HepG2 (cell line): ENCODE measurements around the gene DCUN1D4. TPM values are rescaled to one million over a fixed set of nuclear protein-coding genes. Genes with fewer than 3 reads are reported as not detected.

ENCODE experiments used
- ATAC-seq: fragments of 200-7000 bp; cut with Tn5 transposase; 3 replicates; pipeline ENCODE4 v1.9.1; 2020; ENCODE audit warnings: mild to moderate bottlenecking, moderate library complexity
- BruUV-seq: library from RNA; stranded (reverse); fragments of 400-500 nt; replicated peaks from 2 replicates; lab custom pipeline; 2021; lab: Mats Ljungman, UMichigan
- CTCF ChIA-PET: fragments of 300-600 bp; formaldehyde crosslinking; extraction: SDS; loops from one replicate; lab custom pipeline; 2021; ENCODE audit warnings: low total read pairs, inconsistent platforms, low intra/inter-chr PET ratio; lab: Yijun Ruan, JAX
- POLR2A ChIA-PET: fragments of 350-600 bp; sonication (Branson Sonifier 250); formaldehyde crosslinking; loops from one replicate; lab custom pipeline; 2020; ENCODE audit warnings: antibody characterized with exemption, inconsistent platforms; lab: Yijun Ruan, JAX
- DNase-seq: peaks from one replicate; pipeline ENCODE4 v3.0.0-alpha.2; 2015; ENCODE audit warnings: low spot score
- FAIRE-seq: peaks from 3 replicates; lab custom pipeline; 2011; peaks lifted over from hg19 to GRCh38; lab: Jason Lieb, UNC
- H2AFZ ChIP-seq: one replicate; pipeline ENCODE4 v1.6.1; 2011; ENCODE audit warnings: low read length, inconsistent platforms
- H3K27ac ChIP-seq: fragments of 300-600 bp; 3 replicates; pipeline ENCODE4 v1.8.0; 2011; ENCODE audit warnings: mixed run types, mild to moderate bottlenecking, mixed read lengths, low read length, inconsistent platforms; ENCODE audit not compliant: insufficient read depth; ENCODE audit errors: extremely low read length
- H3K27me3 ChIP-seq, 2 experiments: fragments of 200-600 bp in 1 of 2; 2 replicates in 1 of 2; 3 replicates in 1 of 2; pipeline versions ENCODE4 v1.6.0 to v1.8.0; 2011; ENCODE audit warnings: low read length in 2 of 2, mild to moderate bottlenecking in 2 of 2, moderate library complexity in 2 of 2, inconsistent platforms in 1 of 2; ENCODE audit not compliant: insufficient read depth in 2 of 2, control insufficient read depth in 1 of 2
- H3K36me3 ChIP-seq, 2 experiments: fragments of 200-600 bp in 1 of 2; replicated peaks in 1 of 2; 2 replicates in 1 of 2; 3 replicates in 1 of 2; pipeline versions ENCODE4 v1.5.1 to v1.8.0; 2011; ENCODE audit warnings: low read length in 2 of 2, inconsistent platforms in 1 of 2; ENCODE audit not compliant: insufficient read depth in 2 of 2, control insufficient read depth in 1 of 2
- H3K4me1 ChIP-seq: 2 replicates; pipeline ENCODE4 v1.5.1; 2012; ENCODE audit warnings: low read length, inconsistent platforms; ENCODE audit not compliant: insufficient read depth
- H3K4me2 ChIP-seq: 2 replicates; pipeline ENCODE4 v1.6.0; 2011; ENCODE audit warnings: low read depth, low read length, inconsistent platforms
- H3K4me3 ChIP-seq, 3 experiments: fragments of 200-600 bp in 1 of 3; sonication (generic), shearing (Covaris generic) in 1 of 3; replicated peaks in 1 of 3; 2 replicates each; pipeline ENCODE4 v1.5.1; 2011 to 2016; ENCODE audit warnings: low read length in 3 of 3, inconsistent platforms in 2 of 3, low read depth in 2 of 3, mild to moderate bottlenecking in 2 of 3, control low read depth in 1 of 3, mixed read lengths in 1 of 3; ENCODE audit not compliant: insufficient read depth in 1 of 3
- H3K79me2 ChIP-seq: one replicate; pipeline ENCODE4 v1.6.1; 2011; ENCODE audit warnings: low read length, inconsistent platforms; ENCODE audit not compliant: insufficient read depth
- H3K9ac ChIP-seq: 2 replicates; pipeline ENCODE4 v1.6.0; 2011; ENCODE audit warnings: mild to moderate bottlenecking, low read depth, low read length, inconsistent platforms; ENCODE audit not compliant: insufficient read depth
- H3K9me3 ChIP-seq: 2 replicates; pipeline ENCODE4 v1.5.1; 2012; ENCODE audit warnings: mild to moderate bottlenecking, low read length
- H4K20me1 ChIP-seq: 2 replicates; pipeline ENCODE4 v1.6.0; 2011; ENCODE audit warnings: inconsistent platforms, mild to moderate bottlenecking, low read length, moderate library complexity; ENCODE audit not compliant: insufficient read depth
- CBX1 ChIP-seq: IDR thresholded peaks from one replicate; pipeline ENCODE4 v1.6.1; 2016; ENCODE audit warnings: antibody characterized with exemption, low read depth
- DNMT1 ChIP-seq: sonication (generic); formaldehyde crosslinking; IDR thresholded peaks from 2 replicates; pipeline ENCODE4 v1.5.1; 2020; ENCODE audit warnings: mild to moderate bottlenecking, missing genetic modification reagents
- FOSL1 ChIP-seq: sonication (generic); formaldehyde crosslinking; IDR thresholded peaks from 2 replicates; pipeline ENCODE4 v1.9.0; 2021; ENCODE audit warnings: missing genetic modification reagents, borderline replicate concordance
- FOXK2 ChIP-seq: fragments of 450-650 bp; IDR thresholded peaks from 2 replicates; pipeline ENCODE4 v1.6.1; 2016
- KDM2A ChIP-seq: sonication (generic); formaldehyde crosslinking; IDR thresholded peaks from 2 replicates; pipeline ENCODE4 v1.4.0; 2020; ENCODE audit warnings: low read depth, missing genetic modification reagents, borderline replicate concordance
- NR2C2 ChIP-seq: sonication (generic); formaldehyde crosslinking; IDR thresholded peaks from 2 replicates; pipeline ENCODE4 v1.4.0; 2020; ENCODE audit warnings: missing genetic modification reagents, mild to moderate bottlenecking, moderate library complexity, borderline replicate concordance
- PCBP1 ChIP-seq: fragments of 200-400 bp; formaldehyde crosslinking; IDR thresholded peaks from 2 replicates; pipeline ENCODE4 v1.6.1; 2017; ENCODE audit warnings: mild to moderate bottlenecking, low read depth, low read length, borderline replicate concordance
- SCMH1 ChIP-seq: sonication (generic); formaldehyde crosslinking; IDR thresholded peaks from 2 replicates; pipeline ENCODE4 v1.9.0; 2021; ENCODE audit warnings: missing genetic modification reagents, mild to moderate bottlenecking, borderline replicate concordance
- SMC3 ChIP-seq: IDR thresholded peaks from 2 replicates; pipeline ENCODE4 v1.6.1; 2011; ENCODE audit warnings: low read length, improper control_type of control experiment
- ZNF790 ChIP-seq: sonication (generic); formaldehyde crosslinking; IDR thresholded peaks from 2 replicates; pipeline ENCODE4 v1.8.0; 2022; ENCODE audit warnings: missing genetic modification reagents, mild to moderate bottlenecking, borderline replicate concordance
- ZNF878 ChIP-seq: sonication (generic); formaldehyde crosslinking; IDR thresholded peaks from 2 replicates; pipeline ENCODE4 v1.8.1; 2023; ENCODE audit warnings: mild to moderate bottlenecking, missing genetic modification reagents, moderate library complexity
- ZSCAN29 ChIP-seq: sonication (generic); formaldehyde crosslinking; conservative IDR thresholded peaks from 2 replicates; pipeline ENCODE4 v1.4.0; 2020; ENCODE audit warnings: mild to moderate bottlenecking, missing genetic modification reagents
- WGBS: methylation state at CpG from one replicate; pipeline ENCODE4 v1.1.6; 2017; ENCODE audit warnings: low lambda C conversion rate; 5-methylcytosine and 5-hydroxymethylcytosine counted together
- in situ Hi-C: cut with HindIII; loops from 2 replicates; pipeline ENCODE4 v1.10.0; 2017; ENCODE audit warnings: low pct_unique_long_range_greater_than_20kb; ENCODE audit not compliant: extremely low pct_ligation_motif_present
- intact Hi-C: fragments of 100-400 bp; cut with micrococcal nuclease; formaldehyde crosslinking; loops from one replicate; pipeline ENCODE4 v1.10.0; 2022; ENCODE audit not compliant: unreplicated experiment
- polyA plus RNA-seq, 8 experiments: library from polyadenylated mRNA; depleted of rRNA in 3 of 8; stranded (reverse) in 7 of 8; unstranded in 1 of 8; fragments of >200 nt; fragmentation: Illumina TruSeq in 4 of 8; extraction: Trizol in 4 of 8; gene quantifications; 2 replicates each; pipeline versions ENCODE4 v1.2.1 to v1.2.3, GENCODE V29; 2011 to 2016; ENCODE audit warnings: low read depth in 4 of 8, missing spikeins in 1 of 8, mixed read lengths in 1 of 8; ENCODE audit not compliant: insufficient read depth in 1 of 8
- total RNA-seq, 5 experiments: library from RNA; depleted of rRNA; stranded (reverse); fragments of >200 nt; fragmentation: Illumina TruSeq; extraction: Trizol; gene quantifications; 2 replicates each; pipeline ENCODE4 v1.2.3, GENCODE V29; 2016; ENCODE audit warnings: low read depth in 1 of 5
- TF ChIP-seq, protein P1 (sequence below): sonication (generic); formaldehyde crosslinking; conservative IDR thresholded peaks from 2 replicates; pipeline ENCODE4 v1.8.0; 2022; ENCODE audit warnings: mild to moderate bottlenecking, moderate library complexity, missing genetic modification reagents
- TF ChIP-seq, protein P2 (sequence below): sonication (generic); formaldehyde crosslinking; IDR thresholded peaks from 2 replicates; pipeline ENCODE4 v1.8.1; 2023; ENCODE audit warnings: mild to moderate bottlenecking, inconsistent platforms, moderate library complexity, missing genetic modification reagents, borderline replicate concordance

Gene DCUN1D4
- total and polyA plus RNA-seq, 2 of the 13 experiments (the other 11 are each of a cell fraction or from before 2014, with no cell fraction given), result 27.9 to 44.4 TPM

DNA sequence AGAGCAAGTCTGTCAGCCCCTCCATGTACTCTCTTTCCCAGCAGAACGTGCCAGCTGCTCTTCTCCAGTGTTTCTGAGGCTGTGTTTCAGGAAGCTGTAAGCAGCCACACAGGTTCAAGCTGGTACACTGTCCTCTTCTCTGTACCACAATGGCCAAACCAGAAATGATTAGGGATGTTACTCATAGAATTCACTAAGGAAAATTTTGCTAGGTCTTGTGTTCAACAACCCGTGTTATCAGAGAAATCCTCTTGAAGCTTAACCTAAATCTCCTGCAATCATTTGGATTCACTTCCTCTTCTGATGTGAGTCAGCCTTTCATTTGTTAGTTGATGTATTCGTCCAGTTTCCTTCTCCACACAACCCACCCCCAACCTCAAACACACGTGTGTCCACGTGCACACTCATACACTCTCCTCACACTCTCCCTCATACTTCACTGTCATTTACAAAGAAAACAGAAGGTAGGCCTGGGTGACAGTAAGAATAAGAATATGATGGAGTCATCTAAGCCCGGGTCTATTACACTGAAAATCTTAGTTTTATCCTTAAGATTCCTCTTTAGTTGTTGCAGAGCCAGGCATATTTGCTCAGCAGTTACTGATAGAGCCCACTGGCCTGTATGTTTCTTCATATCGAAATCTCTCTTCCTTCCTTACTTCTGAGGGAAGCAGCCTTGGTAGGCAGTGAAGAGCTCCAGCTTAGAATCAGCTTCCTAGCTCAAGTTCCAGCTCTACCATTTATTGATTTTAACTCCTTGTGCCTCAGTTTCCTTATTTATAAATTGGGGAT is 63.4 kb downstream of the DCUN1D4 start:
- TF ChIP-seq, protein P1, sequence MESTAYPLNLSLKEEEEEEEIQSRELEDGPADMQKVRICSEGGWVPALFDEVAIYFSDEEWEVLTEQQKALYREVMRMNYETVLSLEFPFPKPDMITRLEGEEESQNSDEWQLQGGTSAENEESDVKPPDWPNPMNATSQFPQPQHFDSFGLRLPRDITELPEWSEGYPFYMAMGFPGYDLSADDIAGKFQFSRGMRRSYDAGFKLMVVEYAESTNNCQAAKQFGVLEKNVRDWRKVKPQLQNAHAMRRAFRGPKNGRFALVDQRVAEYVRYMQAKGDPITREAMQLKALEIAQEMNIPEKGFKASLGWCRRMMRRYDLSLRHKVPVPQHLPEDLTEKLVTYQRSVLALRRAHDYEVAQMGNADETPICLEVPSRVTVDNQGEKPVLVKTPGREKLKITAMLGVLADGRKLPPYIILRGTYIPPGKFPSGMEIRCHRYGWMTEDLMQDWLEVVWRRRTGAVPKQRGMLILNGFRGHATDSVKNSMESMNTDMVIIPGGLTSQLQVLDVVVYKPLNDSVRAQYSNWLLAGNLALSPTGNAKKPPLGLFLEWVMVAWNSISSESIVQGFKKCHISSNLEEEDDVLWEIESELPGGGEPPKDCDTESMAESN (CRISPR knock-in tag), result no peak
- no peak for TF ChIP-seq KDM2A (CRISPR knock-in tag)
- Histone ChIP-seq H3K27me3 (no peaks in the 10 kb centered on the region), H3K79me2 (no peaks in the 10 kb centered on the region), H2AFZ (no peak overlapping the region), H3K4me3 (no peak overlapping the region), H3K27ac (no peak overlapping the region), H3K36me3 (peaks cover 4 to 26% of the 10 kb centered on the region in 2 experiments; a peak in 4 of 5 replicates), H3K4me2 (no peak overlapping the region), H4K20me1 (no peaks in the 10 kb centered on the region), H3K4me1 (peaks cover 49% of the 10 kb centered on the region), H3K9ac (no peak overlapping the region), H3K9me3 (no peaks in the 10 kb centered on the region)
- in situ Hi-C loops, result no loop called here
- ATAC-seq (no peak), DNase-seq (no peak), FAIRE-seq (no peak)
- CTCF ChIA-PET, result no interaction called here
- intact Hi-C loops, result loop anchor here (2.0 kb wide), 1 partner anchor 16 kb away; no protein-coding TSS in a partner anchor
- WGBS, result 93% methylated on average over 7 of the region's 7 CpGs
- POLR2A ChIA-PET, result interaction anchor here (0.8 kb wide), 1 partner anchor 11 kb away, joined by 4 read pairs; no protein-coding TSS in a partner anchor
- no TSS peak for BruUV-seq

DNA sequence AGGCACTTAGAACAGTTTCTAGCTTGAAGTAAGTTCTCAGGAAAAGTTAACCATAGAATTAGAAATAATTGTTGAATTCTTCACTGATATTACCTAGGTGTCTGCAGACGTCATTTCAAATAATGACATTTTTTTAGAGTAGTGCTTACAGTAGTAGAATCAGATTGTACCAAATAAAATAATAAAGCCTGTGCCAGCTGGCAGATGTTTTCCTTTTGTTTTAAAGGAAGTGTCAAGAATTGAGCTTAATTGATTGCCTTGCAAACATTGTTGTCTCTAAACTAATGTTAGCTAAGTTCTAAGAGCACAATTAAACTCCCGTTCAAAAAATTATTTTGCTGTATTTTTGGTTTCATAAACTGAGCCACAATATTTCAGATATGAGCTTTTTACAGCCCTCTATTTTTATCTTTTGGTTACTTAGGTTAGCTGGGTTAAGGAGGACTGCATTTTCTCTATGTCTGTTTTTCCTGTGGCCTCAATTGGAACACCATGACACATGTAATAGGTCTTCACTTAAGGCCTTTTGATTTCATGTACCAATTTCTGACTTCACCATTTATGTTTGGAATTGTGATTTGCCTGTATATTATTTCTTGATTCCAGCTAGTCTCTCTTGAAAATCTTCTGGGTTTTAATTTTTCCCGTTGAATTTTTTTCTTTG is 64.2 kb downstream of the DCUN1D4 start:
- intact Hi-C loops, result loop anchor here (2.0 kb wide), 1 partner anchor 16 kb away; no protein-coding TSS in a partner anchor
- Histone ChIP-seq H3K4me2 (no peak overlapping the region), H3K36me3 (peaks cover 4 to 28% of the 10 kb centered on the region in 2 experiments; a peak in 4 of 5 replicates), H3K9ac (no peak overlapping the region), H3K27me3 (no peaks in the 10 kb centered on the region), H4K20me1 (no peaks in the 10 kb centered on the region)
- ATAC-seq (no peak), DNase-seq (no peak)
- POLR2A ChIA-PET, result interaction anchor here (0.8 kb wide), 1 partner anchor 12 kb away, joined by 4 read pairs; no protein-coding TSS in a partner anchor
- no TSS peak for BruUV-seq
- 90% methylated on average over 3 of the region's 3 CpGs for WGBS
- no peak for TF ChIP-seq NR2C2
- TF ChIP-seq FOSL1 (CRISPR knock-in tag), result no peak
- no peak for TF ChIP-seq ZNF878 (CRISPR knock-in tag)
- TF ChIP-seq ZNF790 (CRISPR knock-in tag), result no peak
- TF ChIP-seq SMC3, result no peak
- TF ChIP-seq ZSCAN29 (CRISPR knock-in tag), result no peak
- no peak for TF ChIP-seq DNMT1 (CRISPR knock-in tag)
- TF ChIP-seq CBX1, result no peak
- no peak for TF ChIP-seq PCBP1
- TF ChIP-seq FOXK2, result no peak
- no peak for TF ChIP-seq SCMH1 (CRISPR knock-in tag)
- TF ChIP-seq, protein P2, sequence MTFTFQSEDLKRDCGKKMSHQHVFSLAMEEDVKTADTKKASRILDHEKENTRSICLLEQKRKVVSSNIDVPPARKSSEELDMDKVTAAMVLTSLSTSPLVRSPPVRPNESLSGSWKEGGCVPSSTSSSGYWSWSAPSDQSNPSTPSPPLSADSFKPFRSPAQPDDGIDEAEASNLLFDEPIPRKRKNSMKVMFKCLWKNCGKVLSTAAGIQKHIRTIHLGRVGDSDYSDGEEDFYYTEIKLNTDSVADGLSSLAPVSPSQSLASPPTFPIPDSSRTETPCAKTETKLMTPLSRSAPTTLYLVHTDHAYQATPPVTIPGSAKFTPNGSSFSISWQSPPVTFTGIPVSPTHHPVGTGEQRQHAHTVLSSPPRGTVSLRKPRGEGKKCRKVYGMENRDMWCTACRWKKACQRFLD, result no peak
- TF ChIP-seq, all 625 proteins: peak for 0
- CTCF ChIA-PET, result no interaction called here
- FAIRE-seq, result no peak
- Histone ChIP-seq H3K4me1 (peaks cover 52% of the 10 kb centered on the region), H2AFZ (no peak overlapping the region), H3K79me2 (no peaks in the 10 kb centered on the region), H3K9me3 (no peaks in the 10 kb centered on the region), H3K27ac (peak overlapping the region; percentile 87), H3K4me3 (no peak overlapping the region)
- in situ Hi-C loops, result no loop called here
